ENCODE measurements around the gene RBMS1. TPM values are rescaled to one million over a fixed set of nuclear protein-coding genes. Genes with fewer than 3 reads are reported as not detected.
A peak's percentile ranks its signal among the peaks of the same experiment; 100 is the strongest.

Gene RBMS1
- total RNA-seq, 1 donor from 2014 or later, result 93.3 TPM

DNA sequence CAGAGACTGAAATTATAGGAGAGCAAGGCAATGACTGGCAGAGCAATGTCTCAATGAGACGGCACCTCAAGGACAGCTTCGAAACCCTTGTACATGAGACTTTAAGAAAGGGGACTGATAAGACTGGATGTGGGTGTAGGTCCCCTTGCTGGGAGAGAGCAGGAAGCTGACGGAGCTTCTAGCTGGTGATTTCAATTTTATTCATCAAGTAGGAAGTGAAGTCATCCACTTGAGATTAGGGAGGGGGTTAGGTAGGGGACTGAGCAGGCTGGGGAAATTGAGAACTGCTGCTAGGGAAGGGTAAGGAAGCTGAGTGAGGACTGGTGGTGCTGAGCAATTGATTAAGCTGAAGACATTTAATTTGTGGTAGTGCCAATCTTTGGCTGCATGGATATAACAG is 194.1 kb downstream of the RBMS1 start:
- Histone ChIP-seq H3K36me3 (peaks cover 0 to 32% of the 10 kb centered on the region in 2 donors), H3K9me3 (no peaks in the 10 kb centered on the region)
- DNase-seq (ENCODE audit: extremely low spot score in 2 of 2), result no peak

DNA sequence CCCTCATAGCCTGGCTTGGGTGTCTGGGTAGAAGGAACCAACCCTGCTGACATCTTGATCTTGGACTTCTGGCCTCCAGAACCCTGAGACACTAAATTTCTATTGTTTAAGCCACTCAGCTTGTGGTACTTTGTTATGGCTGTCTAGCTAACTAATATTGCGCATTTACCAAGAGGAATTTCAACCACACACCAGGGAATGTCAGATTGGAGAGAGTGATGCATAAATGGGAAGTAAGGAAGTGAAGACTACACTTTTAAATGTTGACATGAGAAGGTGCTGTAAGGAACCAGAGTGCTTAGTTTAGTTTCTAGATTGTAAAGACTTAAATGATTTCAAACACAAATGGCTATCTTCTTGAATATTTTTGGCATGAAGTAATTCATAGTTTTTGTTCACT is 194.6 kb downstream of the RBMS1 start:
- intact Hi-C loops (cut with DNase I), result no loop called here
- Histone ChIP-seq H3K9me3 (no peaks in the 10 kb centered on the region), H3K4me1 (peaks cover 19% of the 10 kb centered on the region), H3K27me3 (no peaks in the 10 kb centered on the region), H3K36me3 (peaks cover 0 to 32% of the 10 kb centered on the region in 2 donors), H3K4me3 (no peak overlapping the region), H3K27ac (no peak overlapping the region)
- no peak for DNase-seq (ENCODE audit: extremely low spot score in 2 of 2)
- TF ChIP-seq, protein P1, sequence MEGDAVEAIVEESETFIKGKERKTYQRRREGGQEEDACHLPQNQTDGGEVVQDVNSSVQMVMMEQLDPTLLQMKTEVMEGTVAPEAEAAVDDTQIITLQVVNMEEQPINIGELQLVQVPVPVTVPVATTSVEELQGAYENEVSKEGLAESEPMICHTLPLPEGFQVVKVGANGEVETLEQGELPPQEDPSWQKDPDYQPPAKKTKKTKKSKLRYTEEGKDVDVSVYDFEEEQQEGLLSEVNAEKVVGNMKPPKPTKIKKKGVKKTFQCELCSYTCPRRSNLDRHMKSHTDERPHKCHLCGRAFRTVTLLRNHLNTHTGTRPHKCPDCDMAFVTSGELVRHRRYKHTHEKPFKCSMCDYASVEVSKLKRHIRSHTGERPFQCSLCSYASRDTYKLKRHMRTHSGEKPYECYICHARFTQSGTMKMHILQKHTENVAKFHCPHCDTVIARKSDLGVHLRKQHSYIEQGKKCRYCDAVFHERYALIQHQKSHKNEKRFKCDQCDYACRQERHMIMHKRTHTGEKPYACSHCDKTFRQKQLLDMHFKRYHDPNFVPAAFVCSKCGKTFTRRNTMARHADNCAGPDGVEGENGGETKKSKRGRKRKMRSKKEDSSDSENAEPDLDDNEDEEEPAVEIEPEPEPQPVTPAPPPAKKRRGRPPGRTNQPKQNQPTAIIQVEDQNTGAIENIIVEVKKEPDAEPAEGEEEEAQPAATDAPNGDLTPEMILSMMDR (IDR thresholded peaks at IDR 0.05), result no peak
- TF ChIP-seq POLR2AphosphoS5 (IDR thresholded peaks at IDR 0.05; ENCODE audit: insufficient read depth in 1 of 2, low read depth in 1 of 2), result no peak
- no peak for TF ChIP-seq POLR2A (IDR thresholded peaks at IDR 0.05)

More for the DNA sequence above, 194.1 kb downstream of the RBMS1 start:
- TF ChIP-seq POLR2AphosphoS5 (IDR thresholded peaks at IDR 0.05; ENCODE audit: insufficient read depth in 1 of 2, low read depth in 1 of 2) (no peak), POLR2A (IDR thresholded peaks at IDR 0.05) (no peak)
- TF ChIP-seq, protein P1 (IDR thresholded peaks at IDR 0.05), result no peak
- intact Hi-C loops (cut with DNase I), result no loop called here
- Histone ChIP-seq H3K4me1 (peaks cover 14% of the 10 kb centered on the region), H3K27ac (no peak overlapping the region), H3K27me3 (no peaks in the 10 kb centered on the region), H3K4me3 (no peak overlapping the region)

DNA sequence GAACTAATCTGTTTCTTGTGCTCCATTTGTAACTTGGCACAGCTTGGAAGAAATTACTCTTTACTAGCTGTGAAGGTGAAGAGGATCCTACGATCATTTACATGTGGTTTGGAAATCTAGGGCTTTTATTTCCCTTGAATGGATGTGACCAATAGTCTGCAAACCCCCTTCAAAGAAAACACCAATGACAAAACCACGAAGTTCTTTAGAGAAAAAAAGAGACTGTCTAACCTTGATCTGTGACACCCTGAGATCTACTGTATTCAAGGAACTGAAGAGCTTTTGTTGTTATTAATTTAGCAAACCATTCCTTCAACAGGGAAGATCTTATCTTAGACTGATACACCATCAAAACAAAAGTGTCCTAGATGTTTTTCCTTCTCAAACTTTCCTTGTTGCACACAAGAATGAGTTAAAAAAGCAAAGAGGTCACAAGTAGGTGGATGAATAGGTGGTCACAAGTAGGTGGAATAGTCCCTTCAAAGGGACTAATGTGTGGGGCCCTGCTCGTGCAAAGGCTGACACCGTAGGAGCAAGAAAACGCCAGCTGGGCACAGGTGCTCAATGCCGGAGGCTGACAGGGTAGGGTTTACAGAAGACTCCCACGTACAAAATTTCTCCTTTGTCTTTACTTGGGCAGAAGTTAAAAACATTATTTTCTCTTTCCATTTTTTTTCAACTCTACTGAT is 197.9 kb downstream of the RBMS1 start:
- DNase-seq (ENCODE audit: extremely low spot score in 2 of 2), result no peak
- H3K9me3 ChIP-seq, result no peaks in the 10 kb centered on the region
- TF ChIP-seq POLR2AphosphoS5 (IDR thresholded peaks at IDR 0.05; ENCODE audit: insufficient read depth in 1 of 2, low read depth in 1 of 2) (no peak), POLR2A (IDR thresholded peaks at IDR 0.05) (no peak)
- TF ChIP-seq, protein P1 (IDR thresholded peaks at IDR 0.05), result no peak
- peaks cover 0 to 26% of the 10 kb centered on the region in 2 donors for H3K36me3 ChIP-seq
- H3K27ac ChIP-seq, result no peak overlapping the region
- H3K27me3 ChIP-seq, result no peaks in the 10 kb centered on the region
- intact Hi-C loops (cut with DNase I), result no loop called here
- peaks cover 40% of the 10 kb centered on the region for H3K4me1 ChIP-seq
- H3K4me3 ChIP-seq, result no peak overlapping the region

DNA sequence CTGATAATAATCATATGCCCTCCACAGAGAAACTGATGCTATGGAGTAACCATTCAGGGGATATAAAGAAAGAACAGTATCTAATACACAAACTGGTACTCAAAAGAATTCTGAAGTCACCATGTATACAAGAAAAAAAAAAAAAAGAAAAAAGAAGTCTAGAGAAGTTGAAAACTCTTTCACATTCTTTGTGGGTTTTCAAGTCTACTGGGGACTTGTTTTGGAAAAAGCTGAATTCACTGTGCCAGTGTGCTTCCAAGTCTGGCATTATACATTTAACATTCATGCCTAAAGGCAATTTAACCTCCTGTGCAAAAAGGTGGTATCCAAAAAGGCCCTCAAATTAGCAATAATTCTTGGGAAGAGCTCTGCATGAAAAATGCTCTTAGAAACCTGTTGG is 198.7 kb downstream of the RBMS1 start:
- no peak for DNase-seq (ENCODE audit: extremely low spot score in 2 of 2)
- Histone ChIP-seq H3K4me1 (peaks cover 43% of the 10 kb centered on the region), H3K36me3 (peaks cover 0 to 20% of the 10 kb centered on the region in 2 donors), H3K27me3 (no peaks in the 10 kb centered on the region), H3K9me3 (no peaks in the 10 kb centered on the region), H3K27ac (peak overlapping the region; percentile 57), H3K4me3 (no peak overlapping the region)
- intact Hi-C loops (cut with DNase I), result no loop called here
- TF ChIP-seq POLR2A (IDR thresholded peaks at IDR 0.05) (no peak), POLR2AphosphoS5 (IDR thresholded peaks at IDR 0.05; ENCODE audit: insufficient read depth in 1 of 2, low read depth in 1 of 2) (no peak)
- TF ChIP-seq, protein P1 (IDR thresholded peaks at IDR 0.05), result no peak

DNA sequence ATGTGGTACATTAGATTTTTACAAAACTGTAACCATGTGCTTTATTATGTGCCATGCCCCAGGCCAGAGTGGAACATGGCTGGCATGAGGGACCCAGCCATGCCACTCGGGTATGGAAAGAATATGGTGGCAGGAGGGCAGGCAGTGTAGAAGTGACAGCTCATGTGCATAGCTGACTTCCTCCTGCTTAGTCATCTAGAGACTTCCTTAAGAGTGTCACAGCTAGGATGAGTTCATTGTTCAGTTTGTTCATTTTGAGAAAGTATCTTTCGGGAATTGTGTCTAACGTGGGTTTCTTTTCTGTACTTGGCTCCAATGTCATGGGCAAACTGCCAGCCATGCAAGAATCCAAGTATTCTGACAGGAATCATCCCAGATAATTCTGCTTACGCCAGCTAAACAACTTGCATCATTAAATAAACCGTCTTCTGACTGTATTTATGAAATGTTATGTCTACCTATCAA is 199.2 kb downstream of the RBMS1 start:
- Histone ChIP-seq H3K9me3 (no peaks in the 10 kb centered on the region), H3K27ac (peak overlapping the region; percentile 57), H3K36me3 (peaks cover 0 to 15% of the 10 kb centered on the region in 2 donors), H3K27me3 (no peaks in the 10 kb centered on the region), H3K4me3 (no peak overlapping the region), H3K4me1 (peaks cover 43% of the 10 kb centered on the region)
- DNase-seq (ENCODE audit: extremely low spot score in 2 of 2), result no peak
- intact Hi-C loops (cut with DNase I), result no loop called here
- TF ChIP-seq POLR2A (IDR thresholded peaks at IDR 0.05) (no peak), POLR2AphosphoS5 (IDR thresholded peaks at IDR 0.05; ENCODE audit: insufficient read depth in 1 of 2, low read depth in 1 of 2) (no peak)
- TF ChIP-seq, protein P1 (IDR thresholded peaks at IDR 0.05), result no peak

Measured in vagina (tissue), 2 donors.